Stimulated activated CD8-positive, alpha-beta memory T cell treated with anti-CD3 and anti-CD28 coated beads, Interleukin-15, amount 100 ng/mL, for 24 hours (primary cell): ENCODE results near the gene CREBBP.

Experiments used
- DNase-seq: peaks from one replicate; pipeline ENCODE4 v3.0.0-alpha.2; 2020; ENCODE audit warnings: low read depth

Gene CREBBP

GRCh38 chr16:3856367-3857141, 24.0 kb downstream of the CREBBP start:
- no peak for DNase-seq

- DNase-seq: no peak
Measured at GRCh38 chr16:3854750-3855541, 25.6 kb downstream of the CREBBP start.

GRCh38 chr16:3850544-3850899, 30.0 kb downstream of the CREBBP start:
- no peak for DNase-seq

GRCh38 chr16:3849751-3850543, 30.6 kb downstream of the CREBBP start:
- DNase-seq: no peak

- no peak for DNase-seq
Measured at GRCh38 chr16:3846595-3847091, 33.9 kb downstream of the CREBBP start.

- DNase-seq: no peak
Measured at GRCh38 chr16:3846087-3846486, 34.4 kb downstream of the CREBBP start.

- DNase-seq: no peak
Measured at GRCh38 chr16:3842994-3843393, 37.5 kb downstream of the CREBBP start.

GRCh38 chr16:3841729-3842508, 38.6 kb downstream of the CREBBP start:
- DNase-seq: no peak

- no peak for DNase-seq
Measured at GRCh38 chr16:3839402-3840184, 40.9 kb downstream of the CREBBP start.

- no peak for DNase-seq
Measured at GRCh38 chr16:3838600-3839401, 41.7 kb downstream of the CREBBP start.

- DNase-seq: no peak
Measured at GRCh38 chr16:3837851-3838586, 42.5 kb downstream of the CREBBP start.

- no peak for DNase-seq
Measured at GRCh38 chr16:3836641-3837040, 43.9 kb downstream of the CREBBP start.

- DNase-seq: no peak
Measured at GRCh38 chr16:3835089-3835602, 45.4 kb downstream of the CREBBP start.

- DNase-seq: no peak
Measured at GRCh38 chr16:3832668-3833067, 47.8 kb downstream of the CREBBP start.

GRCh38 chr16:3830625-3831254, 49.8 kb downstream of the CREBBP start:
- no peak for DNase-seq

- DNase-seq: no peak
Measured at GRCh38 chr16:3829631-3830536, 50.6 kb downstream of the CREBBP start.

GRCh38 chr16:3825940-3826339, 54.6 kb downstream of the CREBBP start:
- DNase-seq: no peak

GRCh38 chr16:3825103-3825502, 55.4 kb downstream of the CREBBP start:
- no peak for DNase-seq
